Endodermal cell (in vitro differentiated cells): ENCODE results near the gene CA5A. TPM values are rescaled to one million over a fixed set of nuclear protein-coding genes. Genes with fewer than 3 reads are reported as not detected.
A peak's percentile ranks its signal among the peaks of the same experiment; 100 is the strongest.

Experiments used
- DNase-seq: peaks from one replicate; pipeline ENCODE4 v3.0.0-alpha.2; 2017
- H3K27ac ChIP-seq: 2 replicates; pipeline ENCODE4 v1.5.1; 2013; ENCODE audit warnings: mild to moderate bottlenecking, low read depth, low read length, moderate library complexity
- H3K27me3 ChIP-seq: 2 replicates; pipeline ENCODE4 v1.6.1; 2013; ENCODE audit warnings: mild to moderate bottlenecking, low read length, moderate library complexity; ENCODE audit not compliant: insufficient read depth, control insufficient read depth, poor library complexity, severe bottlenecking
- H3K36me3 ChIP-seq: 2 replicates; pipeline ENCODE4 v1.7.0; 2013; ENCODE audit warnings: mild to moderate bottlenecking, low read length, moderate library complexity; ENCODE audit not compliant: control insufficient read depth, insufficient read depth
- H3K4me1 ChIP-seq: one replicate; pipeline ENCODE4 v1.7.0; 2013; ENCODE audit warnings: low read length; ENCODE audit not compliant: control insufficient read depth, insufficient read depth
- H3K4me3 ChIP-seq: 2 replicates; pipeline ENCODE4 v1.5.1; 2013; ENCODE audit warnings: mild to moderate bottlenecking, low read length, moderate library complexity
- H3K9ac ChIP-seq: 2 replicates; pipeline ENCODE4 v1.6.1; 2013; ENCODE audit warnings: mild to moderate bottlenecking, low read length, moderate library complexity; ENCODE audit not compliant: poor library complexity, severe bottlenecking; ENCODE audit errors: extremely low read depth
- H3K9me3 ChIP-seq: 2 replicates; pipeline ENCODE4 v1.6.1; 2013; ENCODE audit warnings: mild to moderate bottlenecking, low read length, moderate library complexity; ENCODE audit not compliant: control insufficient read depth
- H3K27ac Mint-ChIP-seq: 2 replicates; pipeline ENCODE4 v1.8.0; 2020; ENCODE audit warnings: mixed read lengths
- H3K27me3 Mint-ChIP-seq: 2 replicates; pipeline ENCODE4 v1.8.0; 2021; ENCODE audit warnings: mild to moderate bottlenecking, mixed read lengths; ENCODE audit not compliant: insufficient read depth
- H3K36me3 Mint-ChIP-seq: 2 replicates; pipeline ENCODE4 v1.8.0; 2020; ENCODE audit warnings: low read depth, mixed read lengths
- H3K4me1 Mint-ChIP-seq: 2 replicates; pipeline ENCODE4 v1.8.0; 2020; ENCODE audit warnings: mixed read lengths
- H3K4me3 Mint-ChIP-seq: 2 replicates; pipeline ENCODE4 v1.8.0; 2020; ENCODE audit warnings: mild to moderate bottlenecking, moderate library complexity, mixed read lengths
- H3K9me3 Mint-ChIP-seq: 2 replicates; pipeline ENCODE4 v1.8.0; 2020; ENCODE audit warnings: mild to moderate bottlenecking, mixed read lengths
- CTCF ChIP-seq: fragments of 200-600 bp; sonication (generic); conservative IDR thresholded peaks from 2 replicates; pipeline ENCODE4 v1.5.0; 2021; ENCODE audit warnings: antibody characterized with exemption, mild to moderate bottlenecking
- WGBS, 2 experiments: methylation state at CpG; one replicate each; pipeline versions ENCODE4 v1.1.5 to v1.1.7; 2013; ENCODE audit warnings: missing lambda C conversion rate in 2 of 2, mixed read lengths in 1 of 2; ENCODE audit not compliant: insufficient coverage in 1 of 2, insufficient read length in 1 of 2; 5-methylcytosine and 5-hydroxymethylcytosine counted together
- total RNA-seq, 2 donors: library from RNA; stranded (reverse); fragmentation: NEBNext Ultra II Directional in 1 of 2; extraction: Animal tissue kit (Norgen Biotek cat#: 25700) in 1 of 2; gene quantifications; 2 replicates in 1 of 2; 3 replicates in 1 of 2; pipeline ENCODE4 v1.2.1, GENCODE V29; 2021

Gene CA5A
- total RNA-seq, 2 donors from 2014 or later, result not detected

- Histone ChIP-seq H3K4me3 (no peak overlapping the region), H3K4me1 (no peaks in the 10 kb centered on the region), H3K27ac (no peak overlapping the region), H3K9ac (no peak overlapping the region), H3K9me3 (no peaks in the 10 kb centered on the region), H3K36me3 (peaks cover 25% of the 10 kb centered on the region), H3K27me3 (no peaks in the 10 kb centered on the region)
- peak; percentile 39 for DNase-seq
- TF ChIP-seq CTCF, result no peak
- WGBS, 2 experiments, result 95% methylated on average over 31 to 34 of the region's 34 CpGs
- Mint-ChIP-seq H3K27me3 (no peaks in the 10 kb centered on the region), H3K36me3 (peaks cover 26% of the 10 kb centered on the region), H3K4me1 (peaks cover 19% of the 10 kb centered on the region), H3K27ac (peak overlapping the region; percentile 85), H3K9me3 (no peaks in the 10 kb centered on the region), H3K4me3 (no peak overlapping the region)
Observed at GRCh38 chr16:87957296-87958094, 21.2 kb upstream of the CA5A start.

DNA sequence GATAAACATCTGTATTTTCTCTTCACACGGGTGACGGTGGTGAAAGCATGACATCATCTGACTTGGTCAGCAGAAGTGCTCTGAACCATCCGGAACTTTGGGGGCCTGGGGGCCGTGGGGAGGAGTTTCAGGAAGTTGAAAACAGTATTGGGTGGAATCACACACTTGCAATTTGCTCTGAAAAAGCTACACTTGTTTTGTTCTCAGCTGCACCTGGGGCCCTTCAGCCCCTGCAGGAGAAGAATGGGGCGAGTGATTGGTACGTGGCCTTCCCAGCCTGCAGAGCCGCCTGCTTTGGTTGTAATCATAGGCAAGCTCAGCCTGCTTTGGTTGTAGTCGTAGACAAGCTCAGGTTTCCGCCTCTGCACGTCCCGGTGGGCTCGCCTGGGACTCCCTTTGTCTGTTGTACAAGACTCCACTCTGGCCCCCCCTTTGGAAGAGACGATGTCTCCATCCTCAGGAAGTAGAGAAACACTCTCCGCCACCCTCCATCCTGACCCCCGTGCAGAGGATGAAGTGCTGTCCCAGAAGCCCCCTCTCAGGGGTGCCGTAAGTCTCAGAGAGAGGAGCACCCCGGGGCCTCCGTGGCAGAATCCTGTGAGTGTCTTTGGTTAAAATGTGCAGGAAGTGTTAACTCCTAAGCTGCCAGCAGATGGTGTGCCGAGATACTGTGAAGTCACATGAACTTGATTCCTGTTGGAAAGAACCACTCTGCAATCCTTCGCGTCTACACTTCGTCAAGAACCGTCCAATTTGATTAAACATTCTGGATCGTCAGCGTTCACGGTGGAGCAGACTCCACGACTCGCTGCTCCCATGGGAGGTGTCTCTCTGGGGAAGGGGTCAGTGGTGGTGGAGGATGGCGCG, 20.3 kb upstream of the CA5A start:
- H3K9me3 Mint-ChIP-seq, result no peaks in the 10 kb centered on the region
- Histone ChIP-seq H3K4me3 (no peak overlapping the region), H3K9me3 (no peaks in the 10 kb centered on the region), H3K27me3 (no peaks in the 10 kb centered on the region), H3K36me3 (peaks cover 25% of the 10 kb centered on the region), H3K4me1 (no peaks in the 10 kb centered on the region), H3K27ac (peak overlapping the region; percentile 68), H3K9ac (no peak overlapping the region)
- H3K4me3 Mint-ChIP-seq, result no peak overlapping the region
- peaks cover 29% of the 10 kb centered on the region for H3K36me3 Mint-ChIP-seq
- WGBS, 2 experiments, result 85 to 89% methylated on average over 26 to 30 of the region's 30 CpGs
- no peaks in the 10 kb centered on the region for H3K27me3 Mint-ChIP-seq
- peaks cover 24% of the 10 kb centered on the region for H3K4me1 Mint-ChIP-seq
- peak; percentile 48 for DNase-seq
- H3K27ac Mint-ChIP-seq, result peak overlapping the region; percentile 85
- peak; percentile 42 for TF ChIP-seq CTCF

DNA sequence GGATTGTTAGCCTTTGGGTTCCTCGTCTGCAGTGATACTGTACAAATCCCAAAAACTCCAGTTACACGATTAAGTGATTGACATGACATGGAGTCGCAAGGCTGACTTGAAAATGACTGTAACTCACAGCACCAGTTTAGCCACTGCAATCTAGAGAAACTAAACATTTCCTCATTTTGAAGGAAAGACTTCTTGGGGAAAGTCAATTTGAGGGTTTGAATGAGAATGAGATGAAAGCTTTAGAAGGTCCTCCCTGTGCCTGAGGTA, 19.7 kb upstream of the CA5A start:
- no peak overlapping the region for H3K9ac ChIP-seq
- TF ChIP-seq CTCF, result no peak
- Mint-ChIP-seq H3K27me3 (no peaks in the 10 kb centered on the region), H3K4me1 (peaks cover 24% of the 10 kb centered on the region), H3K4me3 (no peak overlapping the region), H3K27ac (peak overlapping the region; percentile 85), H3K36me3 (peaks cover 29% of the 10 kb centered on the region), H3K9me3 (no peaks in the 10 kb centered on the region)
- H3K4me3 ChIP-seq, result no peak overlapping the region
- H3K4me1 ChIP-seq, result no peaks in the 10 kb centered on the region
- no peak for DNase-seq
- H3K36me3 ChIP-seq, result peaks cover 25% of the 10 kb centered on the region
- 91 to 93% methylated on average over 3 of the region's 3 CpGs for WGBS, 2 experiments
- H3K9me3 ChIP-seq, result no peaks in the 10 kb centered on the region
- no peaks in the 10 kb centered on the region for H3K27me3 ChIP-seq
- peak overlapping the region; percentile 68 for H3K27ac ChIP-seq
